ENCODE measurements around the gene MIPEP. TPM values are rescaled to one million over a fixed set of nuclear protein-coding genes. Genes with fewer than 3 reads are reported as not detected.

The MIPEP gene
- total RNA-seq, 3 donors from 2014 or later, result 17.3 to 27.0 (median 24.6) TPM

- Histone ChIP-seq H3K4me1 (ENCODE audit: low read depth) (peaks cover 3% of the 10 kb centered on the region), H3K9me3 (no peaks in the 10 kb centered on the region), H3K4me3 (no peak overlapping the region), H3K36me3 (ENCODE audit: low read depth) (no peaks in the 10 kb centered on the region)
- intact Hi-C loops (cut with DNase I, micrococcal nuclease), result no loop called here
- DNase-seq (no peak), ATAC-seq (peak; percentile 56)
- no peak for TF ChIP-seq CTCF (IDR thresholded peaks at IDR 0.05)
Observed at GRCh38 chr13:23799945-23800344, 89.3 kb downstream of the MIPEP start.

- no peak for TF ChIP-seq CTCF (IDR thresholded peaks at IDR 0.05)
Observed at GRCh38 chr13:23797276-23797903, 91.8 kb downstream of the MIPEP start.

GRCh38 chr13:23796551-23796950, 92.6 kb downstream of the MIPEP start:
- DNase-seq (no peak), ATAC-seq (no peak)
- Histone ChIP-seq H3K4me3 (no peak overlapping the region), H3K36me3 (ENCODE audit: low read depth) (no peaks in the 10 kb centered on the region), H3K4me1 (ENCODE audit: low read depth) (peaks cover 6% of the 10 kb centered on the region), H3K9me3 (no peaks in the 10 kb centered on the region)
- TF ChIP-seq CTCF (IDR thresholded peaks at IDR 0.05), result no peak
- intact Hi-C loops (cut with DNase I, micrococcal nuclease), result no loop called here

More at GRCh38 chr13:23797276-23797903, 91.8 kb downstream of the MIPEP start:
- intact Hi-C loops (cut with DNase I, micrococcal nuclease), result no loop called here
- Histone ChIP-seq H3K4me1 (ENCODE audit: low read depth) (peaks cover 6% of the 10 kb centered on the region), H3K36me3 (ENCODE audit: low read depth) (no peaks in the 10 kb centered on the region), H3K4me3 (no peak overlapping the region), H3K9me3 (no peaks in the 10 kb centered on the region)
- DNase-seq (no peak), ATAC-seq (no peak)

GRCh38 chr13:23794267-23795161, 94.7 kb downstream of the MIPEP start:
- ATAC-seq, result peak; percentile 38
- no peaks in the 10 kb centered on the region for H3K36me3 ChIP-seq (ENCODE audit: low read depth)
- H3K4me1 ChIP-seq (ENCODE audit: low read depth), result peaks cover 6% of the 10 kb centered on the region
- TF ChIP-seq CTCF (IDR thresholded peaks at IDR 0.05), result no peak
- no peaks in the 10 kb centered on the region for H3K9me3 ChIP-seq
- H3K4me3 ChIP-seq, result no peak overlapping the region
- intact Hi-C loops (cut with DNase I, micrococcal nuclease), result no loop called here
- no peak for DNase-seq

- DNase-seq, result no peak
- TF ChIP-seq CTCF (IDR thresholded peaks at IDR 0.05), result no peak
- ATAC-seq, result no peak
Observed at GRCh38 chr13:23793711-23794110, 95.5 kb downstream of the MIPEP start.

More at GRCh38 chr13:23793711-23794110, 95.5 kb downstream of the MIPEP start:
- intact Hi-C loops (cut with DNase I, micrococcal nuclease), result no loop called here
- peaks cover 6% of the 10 kb centered on the region for H3K4me1 ChIP-seq (ENCODE audit: low read depth)
- no peaks in the 10 kb centered on the region for H3K36me3 ChIP-seq (ENCODE audit: low read depth)
- H3K4me3 ChIP-seq, result no peak overlapping the region
- H3K9me3 ChIP-seq, result no peaks in the 10 kb centered on the region
